Stomach smooth muscle (tissue), 2 donors: Measurements from ENCODE around the gene CTNNBL1.

ENCODE experiments used
- H3K27ac ChIP-seq: one replicate; pipeline ENCODE4 v1.7.0; 2013; ENCODE audit warnings: mild to moderate bottlenecking, low read length, inconsistent platforms
- H3K27me3 ChIP-seq, 2 donors: one replicate each; pipeline ENCODE4 v1.7.0; 2013; ENCODE audit warnings: low read length in 2 of 2; ENCODE audit not compliant: insufficient read depth in 2 of 2, control insufficient read depth in 1 of 2
- H3K36me3 ChIP-seq, 2 donors: one replicate each; pipeline ENCODE4 v1.7.0; 2013; ENCODE audit warnings: low read length in 2 of 2; ENCODE audit not compliant: control insufficient read depth in 2 of 2, insufficient read depth in 2 of 2
- H3K4me1 ChIP-seq: one replicate; pipeline ENCODE4 v1.7.0; 2013; ENCODE audit warnings: low read length; ENCODE audit not compliant: control insufficient read depth, insufficient read depth
- H3K4me3 ChIP-seq, 2 donors: one replicate each; pipeline ENCODE4 v1.7.0; 2013; ENCODE audit warnings: low read length in 2 of 2
- H3K9ac ChIP-seq, 2 donors: one replicate each; pipeline ENCODE4 v1.7.0; 2013; ENCODE audit warnings: low read length in 2 of 2, mild to moderate bottlenecking in 1 of 2
- H3K9me3 ChIP-seq, 2 donors: one replicate each; pipeline ENCODE4 v1.7.0; 2013; ENCODE audit warnings: low read length in 2 of 2; ENCODE audit not compliant: control insufficient read depth in 2 of 2
- donor health status: healthy.
- donor health status: Pancreatic carcinoma.

The CTNNBL1 gene

DNA sequence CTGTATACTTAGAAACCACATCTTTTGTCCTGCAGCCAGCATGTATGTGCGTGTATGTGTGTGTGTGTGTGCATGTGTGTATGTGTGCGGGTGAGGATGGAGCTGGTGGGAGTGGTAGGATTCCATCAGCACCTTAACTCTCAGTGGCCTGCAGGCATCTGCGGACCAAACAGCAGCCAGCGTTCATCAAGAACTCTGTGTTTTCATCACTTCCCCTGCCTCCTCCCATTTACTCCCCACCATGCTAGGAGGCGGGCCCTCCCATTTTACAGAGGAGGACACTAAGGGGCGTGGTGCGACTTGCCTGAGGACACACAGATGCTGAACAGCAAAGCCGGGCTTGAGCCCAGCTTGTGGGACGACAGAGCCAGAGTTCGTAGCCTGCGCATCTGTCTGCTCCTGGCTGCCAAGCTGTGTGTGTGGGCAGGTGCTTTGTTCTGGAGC, 218.0 kb downstream of the CTNNBL1 start:
- peaks cover 26 to 38% of the 10 kb centered on the region in 2 donors for H3K27me3 ChIP-seq
- H3K36me3 ChIP-seq: no peaks in the 10 kb centered on the region
- H3K4me3 ChIP-seq: no peak overlapping the region
- H3K4me1 ChIP-seq: peaks cover 21% of the 10 kb centered on the region
- no peak overlapping the region for H3K9ac ChIP-seq
- no peak overlapping the region for H3K27ac ChIP-seq
- no peaks in the 10 kb centered on the region for H3K9me3 ChIP-seq

DNA sequence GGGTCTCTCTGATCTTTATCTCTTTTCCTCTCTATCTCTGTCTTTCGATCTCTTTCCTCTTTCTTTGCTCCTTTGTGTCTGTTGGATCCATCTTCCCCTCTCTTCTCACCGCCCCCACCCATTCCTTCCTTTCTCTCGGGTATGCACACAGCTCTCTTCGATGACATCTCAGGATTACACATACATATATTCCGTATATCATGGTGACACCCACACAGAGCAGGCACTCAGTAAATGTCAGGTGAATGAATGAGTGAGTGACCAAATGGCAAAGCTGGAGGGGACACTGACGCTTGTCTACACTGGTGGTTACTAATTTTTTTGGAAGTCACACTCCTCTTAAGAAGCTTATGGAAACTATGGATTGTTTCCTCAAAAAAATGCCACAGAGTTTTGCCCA, 219.0 kb downstream of the CTNNBL1 start:
- Histone ChIP-seq H3K27me3 (peaks cover 26 to 34% of the 10 kb centered on the region in 2 donors), H3K36me3 (no peaks in the 10 kb centered on the region), H3K27ac (no peak overlapping the region), H3K4me3 (no peak overlapping the region), H3K9ac (no peak overlapping the region), H3K4me1 (peaks cover 21% of the 10 kb centered on the region), H3K9me3 (no peaks in the 10 kb centered on the region)

DNA sequence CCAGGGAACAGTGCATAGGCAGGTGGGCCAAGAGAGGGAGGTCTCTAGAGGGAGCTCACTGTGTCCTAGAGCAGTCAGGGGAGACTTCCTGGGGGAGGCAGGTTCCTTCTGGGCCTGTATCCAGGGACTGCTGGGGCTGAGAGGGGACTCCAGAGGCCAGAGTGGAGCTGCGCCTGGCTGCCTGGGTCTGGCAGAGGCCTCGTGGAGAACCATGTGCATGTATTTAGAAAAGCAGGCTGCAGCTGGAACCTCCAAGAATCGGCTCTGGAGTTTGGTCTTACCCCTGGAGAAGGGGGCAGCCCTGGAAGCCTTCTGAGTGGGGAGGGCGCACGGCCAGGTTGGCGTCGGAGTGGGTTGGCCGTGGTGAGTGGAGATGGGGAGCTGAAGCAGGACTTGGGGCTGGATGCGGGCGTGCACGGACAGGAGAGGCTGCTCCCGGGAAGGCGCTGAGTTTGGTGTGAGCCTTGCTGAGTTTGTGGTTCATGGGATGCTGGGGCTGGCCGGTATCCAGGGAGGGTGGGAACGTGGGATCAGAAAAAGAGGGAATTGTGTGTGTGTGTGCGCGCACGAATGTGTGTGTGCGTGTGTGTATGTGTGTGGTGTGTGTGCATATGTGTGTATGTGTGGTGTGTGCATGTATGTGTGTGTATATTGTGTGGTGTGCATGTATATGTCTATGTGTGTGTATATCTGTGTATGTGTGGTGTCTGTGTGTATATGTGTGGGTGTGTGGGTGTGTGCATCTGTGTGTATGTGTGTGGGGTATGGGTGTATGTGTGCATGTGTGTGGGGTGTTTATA, 219.9 kb downstream of the CTNNBL1 start:
- no peak overlapping the region for H3K9ac ChIP-seq
- no peak overlapping the region for H3K4me3 ChIP-seq
- peaks cover 29 to 34% of the 10 kb centered on the region in 2 donors for H3K27me3 ChIP-seq
- H3K36me3 ChIP-seq: no peaks in the 10 kb centered on the region
- H3K9me3 ChIP-seq: no peaks in the 10 kb centered on the region
- no peak overlapping the region for H3K27ac ChIP-seq
- peaks cover 21% of the 10 kb centered on the region for H3K4me1 ChIP-seq

DNA sequence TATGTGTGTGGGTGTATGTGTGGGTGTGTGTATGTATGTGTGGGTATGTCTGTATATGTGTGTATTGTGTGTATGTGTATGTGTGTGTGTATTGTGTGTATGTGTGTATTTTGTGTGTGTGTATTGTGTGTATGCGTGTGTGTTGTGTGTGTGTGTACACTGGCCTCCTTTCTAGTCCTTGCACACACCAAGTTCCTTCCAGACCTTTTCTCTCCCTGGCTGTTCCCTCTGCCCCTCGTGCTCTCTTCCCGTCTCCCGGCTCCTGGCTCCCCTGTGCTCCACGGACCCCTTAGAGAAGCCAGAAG, 220.5 kb downstream of the CTNNBL1 start:
- Histone ChIP-seq H3K4me1 (peaks cover 21% of the 10 kb centered on the region), H3K9ac (peak overlapping the region in 1 of 2 donors; percentile 41), H3K4me3 (peak overlapping the region; percentile 59 to 63), H3K27ac (no peak overlapping the region), H3K9me3 (no peaks in the 10 kb centered on the region), H3K36me3 (no peaks in the 10 kb centered on the region), H3K27me3 (peaks cover 30 to 31% of the 10 kb centered on the region in 2 donors)

DNA sequence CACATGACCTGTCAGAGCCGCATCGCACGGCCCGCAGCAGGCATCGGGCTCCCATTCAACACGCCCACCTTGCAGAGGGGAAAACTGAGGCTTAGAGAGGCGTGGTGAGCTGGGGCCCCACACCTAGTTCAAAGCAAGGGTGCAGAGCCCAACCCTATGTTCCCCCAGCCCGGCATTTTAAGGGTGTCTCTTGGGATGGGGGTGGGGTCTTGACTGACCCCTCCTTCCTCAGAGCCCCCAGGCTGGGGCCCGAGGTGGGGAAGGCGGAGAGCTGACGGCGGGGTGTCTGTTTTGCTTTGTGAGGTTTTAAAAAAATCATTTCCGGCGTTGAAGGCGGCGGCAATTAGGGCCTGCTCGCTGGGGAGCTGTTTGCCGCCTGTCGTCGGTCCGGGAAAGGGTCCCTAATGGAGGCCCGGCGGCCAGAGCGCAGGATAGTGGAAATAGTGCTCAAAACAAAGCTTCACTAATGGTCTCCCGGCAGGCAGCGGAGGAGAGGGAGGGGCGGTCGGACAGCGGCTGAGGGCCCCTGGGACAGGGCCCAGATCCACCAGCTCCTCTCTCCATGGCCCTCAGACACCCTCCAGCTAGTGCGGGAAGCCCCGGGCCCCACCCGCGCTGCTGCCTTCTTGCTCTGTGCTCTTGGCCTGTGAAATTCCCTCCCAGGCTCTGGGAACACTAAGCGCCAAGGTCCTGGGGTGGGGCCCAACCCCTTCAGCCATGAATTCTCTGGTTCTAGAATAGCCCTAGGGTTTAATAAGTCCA, 221.0 kb downstream of the CTNNBL1 start:
- Histone ChIP-seq H3K27me3 (peaks cover 30 to 32% of the 10 kb centered on the region in 2 donors), H3K9me3 (no peaks in the 10 kb centered on the region), H3K4me1 (peaks cover 21% of the 10 kb centered on the region), H3K9ac (peak overlapping the region; percentile 29 to 41), H3K27ac (no peak overlapping the region), H3K36me3 (no peaks in the 10 kb centered on the region), H3K4me3 (peak overlapping the region; percentile 59 to 63)

DNA sequence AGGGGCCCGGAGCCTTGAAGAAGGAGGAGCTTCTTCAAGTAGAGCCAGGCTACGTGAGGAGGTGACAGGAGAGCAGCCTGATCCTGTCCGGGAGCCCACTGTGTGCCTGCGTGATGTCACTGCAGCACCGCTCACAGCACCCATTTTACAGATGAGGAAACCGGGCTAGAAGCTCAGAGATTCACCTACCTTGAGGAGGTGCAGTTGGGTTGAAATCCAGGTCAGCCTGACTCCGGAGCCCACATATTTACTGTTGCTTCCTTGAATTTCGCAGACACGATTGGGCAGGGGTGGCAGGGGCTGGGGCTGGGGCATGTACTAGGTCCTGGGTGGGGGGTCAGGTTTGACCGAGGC, 221.6 kb downstream of the CTNNBL1 start:
- Histone ChIP-seq H3K36me3 (no peaks in the 10 kb centered on the region), H3K9me3 (no peaks in the 10 kb centered on the region), H3K27ac (no peak overlapping the region), H3K4me3 (peak overlapping the region; percentile 59 to 63), H3K9ac (peak overlapping the region in 1 of 2 donors; percentile 41), H3K4me1 (peaks cover 21% of the 10 kb centered on the region), H3K27me3 (peaks cover 28 to 34% of the 10 kb centered on the region in 2 donors)

DNA sequence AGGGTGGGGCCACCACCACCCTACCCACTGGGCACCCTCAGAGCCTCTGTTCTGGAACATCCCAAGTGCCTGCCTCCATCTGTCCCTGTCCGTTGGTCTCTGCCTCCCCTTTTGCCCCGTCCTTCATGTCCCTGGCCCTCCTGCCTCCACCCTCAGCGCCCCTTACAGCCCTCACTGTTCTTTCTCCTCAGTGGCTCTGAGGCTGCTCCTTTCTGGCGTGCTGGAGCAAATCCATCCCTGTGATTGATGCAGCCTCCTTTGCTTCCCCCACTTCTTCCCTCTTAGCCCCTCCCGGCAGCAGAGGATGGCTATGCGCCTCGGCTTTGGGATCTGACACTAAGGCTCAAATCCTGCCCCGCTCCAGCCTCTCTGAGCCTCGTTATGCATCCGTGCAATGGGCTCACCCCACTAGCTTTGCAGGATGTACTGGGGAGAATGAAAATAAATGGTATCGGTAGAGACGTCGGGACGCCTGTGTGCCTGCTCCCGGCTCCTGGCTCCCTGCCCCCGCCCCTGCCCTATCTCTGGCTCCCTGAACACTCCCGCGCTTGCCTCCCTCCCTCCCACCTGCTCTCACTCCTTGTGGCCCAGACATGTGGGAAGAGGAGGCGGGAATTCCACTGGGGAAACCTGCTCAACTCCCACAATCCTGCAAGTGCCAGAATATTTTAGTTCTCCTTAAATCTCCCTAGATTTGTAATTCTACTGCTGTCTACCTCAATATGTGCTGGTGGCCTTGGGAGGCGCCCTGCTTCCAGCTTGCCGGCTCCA, 222.2 kb downstream of the CTNNBL1 start:
- H3K9ac ChIP-seq: no peak overlapping the region
- no peak overlapping the region for H3K27ac ChIP-seq
- H3K27me3 ChIP-seq: peaks cover 27 to 34% of the 10 kb centered on the region in 2 donors
- H3K9me3 ChIP-seq: no peaks in the 10 kb centered on the region
- peak overlapping the region in 1 of 2 donors; percentile 35 for H3K4me3 ChIP-seq
- H3K4me1 ChIP-seq: peaks cover 21% of the 10 kb centered on the region
- H3K36me3 ChIP-seq: no peaks in the 10 kb centered on the region

DNA sequence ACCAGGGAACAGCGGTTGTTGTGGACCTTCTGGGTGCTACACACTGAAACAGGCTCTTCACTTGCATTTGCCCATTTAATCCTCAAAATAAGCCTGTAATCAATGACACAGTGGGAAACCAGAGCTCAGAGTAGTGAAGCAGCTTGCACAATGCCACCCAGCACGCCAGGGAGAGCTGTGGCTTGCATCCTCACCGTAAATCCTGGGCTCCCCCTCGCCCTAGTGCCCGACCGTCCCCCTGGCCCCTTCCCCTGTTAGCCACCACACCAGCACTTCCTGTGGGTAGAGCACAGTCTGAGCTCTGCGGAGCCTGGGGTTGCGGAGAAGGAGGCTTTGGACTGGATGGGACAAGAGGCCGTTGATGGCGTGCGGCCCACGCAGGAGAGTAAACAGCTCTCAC, 223.6 kb downstream of the CTNNBL1 start:
- Histone ChIP-seq H3K27ac (no peak overlapping the region), H3K4me3 (no peak overlapping the region), H3K4me1 (peaks cover 16% of the 10 kb centered on the region), H3K36me3 (no peaks in the 10 kb centered on the region), H3K9ac (no peak overlapping the region), H3K27me3 (peaks cover 31% of the 10 kb centered on the region in 2 donors), H3K9me3 (no peaks in the 10 kb centered on the region)

DNA sequence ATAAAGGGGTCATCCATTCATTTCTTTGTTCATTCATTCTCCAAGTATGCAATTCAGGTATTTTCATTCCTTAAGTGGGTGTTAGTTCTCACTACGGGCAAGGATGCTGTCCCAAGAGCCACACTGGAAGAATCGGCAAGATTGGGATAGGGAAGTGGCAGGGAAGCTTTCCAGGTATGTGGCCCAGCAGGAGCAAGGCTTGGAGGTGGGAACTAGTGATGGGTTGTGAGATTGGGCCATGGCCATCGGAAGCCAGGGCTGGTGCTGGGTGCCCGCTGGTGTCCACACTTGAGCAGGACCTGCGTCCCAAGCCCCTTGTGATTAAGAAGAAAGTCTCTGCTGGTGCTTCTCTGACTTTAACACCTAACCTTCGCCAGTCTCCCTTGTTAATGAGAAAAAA, 224.2 kb downstream of the CTNNBL1 start:
- Histone ChIP-seq H3K9ac (no peak overlapping the region), H3K36me3 (no peaks in the 10 kb centered on the region), H3K27ac (no peak overlapping the region), H3K4me3 (no peak overlapping the region), H3K9me3 (no peaks in the 10 kb centered on the region), H3K27me3 (peaks cover 30 to 31% of the 10 kb centered on the region in 2 donors), H3K4me1 (peaks cover 16% of the 10 kb centered on the region)

DNA sequence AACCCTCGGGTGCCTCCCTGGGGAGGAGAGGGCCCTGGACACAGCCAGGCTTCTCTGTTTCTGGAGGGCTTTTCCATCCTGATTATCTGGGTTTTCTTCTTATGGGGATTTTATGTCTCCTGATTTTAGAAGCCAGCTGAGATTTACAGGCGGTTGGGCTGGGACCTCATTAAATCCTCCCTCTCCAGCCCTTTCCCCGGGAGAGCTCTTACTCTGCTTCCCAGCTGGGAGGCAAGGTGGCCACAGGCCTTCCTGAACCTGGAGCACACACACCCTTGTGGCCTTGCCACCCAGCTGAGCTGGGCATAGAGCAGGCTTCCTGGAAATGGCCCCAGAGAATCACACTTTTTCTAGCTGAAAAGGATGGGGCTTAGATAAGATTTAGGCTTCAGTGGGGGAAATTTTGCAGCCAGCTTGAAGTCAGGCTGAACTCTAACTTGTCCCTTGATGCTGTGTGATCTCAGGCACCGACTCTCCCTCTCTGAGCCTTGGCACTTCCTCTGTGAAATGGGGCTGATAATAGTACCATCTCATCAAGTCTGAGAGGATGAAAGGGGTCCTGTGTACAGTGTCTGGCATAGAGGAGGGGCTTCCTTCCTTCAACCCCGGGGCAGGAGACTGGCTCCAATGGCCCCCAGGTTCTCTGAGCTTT, 225.7 kb downstream of the CTNNBL1 start:
- Histone ChIP-seq H3K9ac (no peak overlapping the region), H3K27me3 (peaks cover 19 to 23% of the 10 kb centered on the region in 2 donors)

More for the DNA sequence above, 225.7 kb downstream of the CTNNBL1 start:
- Histone ChIP-seq H3K27ac (no peak overlapping the region), H3K4me3 (no peak overlapping the region), H3K9me3 (no peaks in the 10 kb centered on the region), H3K36me3 (no peaks in the 10 kb centered on the region), H3K4me1 (peaks cover 10% of the 10 kb centered on the region)
